Activated B cell treated with CpG ODN at 0.5 μM for 24 hours (primary cell): ENCODE measurements around the gene KRT17. TPM values are rescaled to one million over a fixed set of nuclear protein-coding genes. Genes with fewer than 3 reads are reported as not detected.

Source experiments
- ATAC-seq: fragments of 200-7000 bp; cut with Tn5 transposase; one replicate; pipeline ENCODE4 v1.10.0; 2021; ENCODE audit warnings: low read depth, mild to moderate bottlenecking, moderate library complexity
- CTCF ChIA-PET: fragments of 350-600 bp; sonication (Branson Sonifier 250); formaldehyde crosslinking; loops from one replicate; lab custom pipeline; 2021; ENCODE audit warnings: antibody characterized with exemption; lab: Charles Lee
- POLR2A ChIA-PET: fragments of 350-600 bp; sonication (Branson Sonifier 250); formaldehyde crosslinking; loops from one replicate; lab custom pipeline; 2021; ENCODE audit warnings: antibody characterized with exemption; lab: Charles Lee
- DNase-seq: peaks from one replicate; pipeline ENCODE4 v3.0.0; 2022
- H3K27ac Mint-ChIP-seq: one replicate; pipeline ENCODE4 v1.8.0; 2020; ENCODE audit warnings: mixed read lengths
- H3K27me3 Mint-ChIP-seq: one replicate; pipeline ENCODE4 v1.8.0; 2021; ENCODE audit warnings: mixed read lengths
- H3K36me3 Mint-ChIP-seq: one replicate; pipeline ENCODE4 v1.8.0; 2021; ENCODE audit warnings: low read depth, mixed read lengths
- H3K4me1 Mint-ChIP-seq: one replicate; pipeline ENCODE4 v1.8.0; 2021; ENCODE audit warnings: mixed read lengths
- H3K4me3 Mint-ChIP-seq: one replicate; pipeline ENCODE4 v1.8.0; 2020; ENCODE audit warnings: mild to moderate bottlenecking, mixed read lengths
- H3K9me3 Mint-ChIP-seq: one replicate; pipeline ENCODE4 v1.8.0; 2020; ENCODE audit warnings: mixed read lengths
- intact Hi-C: fragments of 100-400 bp; cut with micrococcal nuclease; formaldehyde crosslinking; loops from one replicate; pipeline ENCODE4 v1.15.1; 2024
- total RNA-seq: library from RNA; stranded (reverse); gene quantifications from 2 replicates; pipeline ENCODE4 v1.2.3, GENCODE V29; 2022
- TF ChIP-seq, protein P1 (sequence below): fragments of 200-600 bp; IDR thresholded peaks from one replicate; pipeline ENCODE4 v1.8.0; 2022; ENCODE audit warnings: antibody characterized with exemption, mild to moderate bottlenecking

The KRT17 gene
- total RNA-seq, 1 donor from 2014 or later, result not detected

DNA sequence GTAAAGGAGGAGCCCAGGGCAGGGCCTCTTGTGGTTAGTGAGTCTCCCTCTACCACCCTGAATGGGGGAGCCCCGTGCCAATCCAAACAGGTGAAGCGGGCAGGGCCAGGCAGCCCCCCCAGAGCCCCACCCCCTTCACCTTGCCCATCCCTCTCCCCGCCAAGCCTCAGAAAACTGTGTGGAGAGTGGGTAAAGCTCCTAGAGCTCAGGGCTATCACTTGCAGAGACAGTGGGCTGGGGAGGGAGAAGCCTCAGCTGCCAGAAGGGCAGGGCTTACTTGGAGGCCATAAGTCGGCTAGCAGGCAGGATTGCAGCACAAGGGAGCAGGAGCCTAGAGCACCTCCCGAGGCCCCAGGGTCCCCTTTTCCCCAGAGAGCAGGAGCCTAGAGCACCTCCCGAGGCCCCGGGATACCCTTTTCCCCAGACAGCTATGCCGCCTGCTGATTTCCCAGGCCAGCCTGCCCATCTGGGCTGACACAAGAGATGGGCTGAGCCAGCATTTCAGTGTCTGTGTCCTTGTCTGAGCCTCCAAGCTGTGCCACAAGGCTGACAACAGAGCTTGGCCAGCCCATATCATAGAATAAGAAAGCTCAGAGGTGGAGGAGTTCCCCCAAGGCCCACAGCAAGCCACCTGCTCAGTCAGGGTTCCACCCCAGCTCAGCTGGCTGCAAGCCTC lies 30.9 kb downstream of the KRT17 start:
- Mint-ChIP-seq H3K9me3 (no peaks in the 10 kb centered on the region), H3K27ac (no peak overlapping the region), H3K27me3 (peaks cover 16% of the 10 kb centered on the region), H3K36me3 (no peaks in the 10 kb centered on the region), H3K4me1 (no peaks in the 10 kb centered on the region), H3K4me3 (no peak overlapping the region)
- intact Hi-C loops, result no loop called here
- ChIA-PET CTCF (no interaction called here), POLR2A (no interaction called here)
- ATAC-seq (no peak), DNase-seq (no peak)
- TF ChIP-seq, protein P1, sequence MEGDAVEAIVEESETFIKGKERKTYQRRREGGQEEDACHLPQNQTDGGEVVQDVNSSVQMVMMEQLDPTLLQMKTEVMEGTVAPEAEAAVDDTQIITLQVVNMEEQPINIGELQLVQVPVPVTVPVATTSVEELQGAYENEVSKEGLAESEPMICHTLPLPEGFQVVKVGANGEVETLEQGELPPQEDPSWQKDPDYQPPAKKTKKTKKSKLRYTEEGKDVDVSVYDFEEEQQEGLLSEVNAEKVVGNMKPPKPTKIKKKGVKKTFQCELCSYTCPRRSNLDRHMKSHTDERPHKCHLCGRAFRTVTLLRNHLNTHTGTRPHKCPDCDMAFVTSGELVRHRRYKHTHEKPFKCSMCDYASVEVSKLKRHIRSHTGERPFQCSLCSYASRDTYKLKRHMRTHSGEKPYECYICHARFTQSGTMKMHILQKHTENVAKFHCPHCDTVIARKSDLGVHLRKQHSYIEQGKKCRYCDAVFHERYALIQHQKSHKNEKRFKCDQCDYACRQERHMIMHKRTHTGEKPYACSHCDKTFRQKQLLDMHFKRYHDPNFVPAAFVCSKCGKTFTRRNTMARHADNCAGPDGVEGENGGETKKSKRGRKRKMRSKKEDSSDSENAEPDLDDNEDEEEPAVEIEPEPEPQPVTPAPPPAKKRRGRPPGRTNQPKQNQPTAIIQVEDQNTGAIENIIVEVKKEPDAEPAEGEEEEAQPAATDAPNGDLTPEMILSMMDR, result no peak

DNA sequence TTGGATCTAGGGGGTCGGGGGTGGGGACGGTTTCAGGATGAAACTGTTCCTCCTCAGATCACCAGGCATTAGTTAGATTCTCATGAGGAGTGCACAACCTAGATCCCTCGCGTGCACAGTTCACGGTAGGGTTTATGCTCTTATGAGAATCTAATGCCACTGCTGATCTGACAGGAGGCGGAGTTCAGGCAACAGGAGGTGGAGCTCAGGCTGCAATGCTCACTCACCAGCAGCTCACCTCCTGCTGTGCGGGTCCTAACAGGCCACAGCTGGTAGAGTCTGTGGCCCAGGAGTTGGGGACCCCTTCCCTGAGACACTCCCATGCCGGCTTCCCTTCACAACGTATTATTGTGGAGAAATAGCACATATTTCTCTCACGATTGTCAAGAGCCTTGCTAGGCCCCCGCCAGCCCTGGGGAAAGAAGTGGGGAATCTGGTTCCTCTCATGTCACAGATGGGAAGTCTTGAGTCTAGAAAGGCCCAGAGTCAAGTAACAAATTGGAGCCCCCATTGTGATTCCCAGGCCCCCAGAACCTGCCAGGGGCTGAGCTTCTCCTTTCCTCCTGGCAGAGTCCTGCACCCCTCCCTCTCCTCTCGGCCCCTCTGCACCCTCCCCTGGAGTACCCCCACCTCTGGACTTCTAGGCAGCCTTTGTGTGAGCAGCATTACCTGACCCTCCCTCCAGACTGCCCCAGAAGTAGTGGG lies 31.6 kb downstream of the KRT17 start:
- Mint-ChIP-seq H3K27ac (no peak overlapping the region), H3K4me3 (no peak overlapping the region), H3K27me3 (peaks cover 16% of the 10 kb centered on the region), H3K9me3 (no peaks in the 10 kb centered on the region), H3K36me3 (no peaks in the 10 kb centered on the region), H3K4me1 (no peaks in the 10 kb centered on the region)
- TF ChIP-seq, protein P1, result no peak
- ATAC-seq (no peak), DNase-seq (no peak)
- ChIA-PET CTCF (no interaction called here), POLR2A (no interaction called here)
- intact Hi-C loops, result no loop called here

DNA sequence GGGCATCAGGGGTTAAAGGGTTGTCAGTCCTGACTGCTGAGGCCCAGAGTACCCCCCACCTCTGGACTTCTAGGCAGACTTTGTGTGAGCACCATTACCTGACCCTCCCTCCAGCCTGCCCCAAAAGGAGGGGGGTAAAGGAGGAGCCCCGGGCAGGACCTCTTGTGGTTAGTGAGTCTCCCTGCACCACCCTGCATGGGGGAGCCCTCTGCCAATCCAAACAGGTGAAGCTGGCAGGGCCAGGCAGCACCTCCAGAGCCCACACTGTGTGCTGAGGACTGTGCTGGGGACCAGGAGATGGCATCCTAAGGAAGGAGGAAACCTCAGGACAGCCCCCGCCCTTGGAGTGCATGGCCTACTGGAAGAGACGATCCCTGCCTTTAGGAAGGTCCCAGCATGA lies 35.1 kb downstream of the KRT17 start:
- POLR2A ChIA-PET, result no interaction called here

DNA sequence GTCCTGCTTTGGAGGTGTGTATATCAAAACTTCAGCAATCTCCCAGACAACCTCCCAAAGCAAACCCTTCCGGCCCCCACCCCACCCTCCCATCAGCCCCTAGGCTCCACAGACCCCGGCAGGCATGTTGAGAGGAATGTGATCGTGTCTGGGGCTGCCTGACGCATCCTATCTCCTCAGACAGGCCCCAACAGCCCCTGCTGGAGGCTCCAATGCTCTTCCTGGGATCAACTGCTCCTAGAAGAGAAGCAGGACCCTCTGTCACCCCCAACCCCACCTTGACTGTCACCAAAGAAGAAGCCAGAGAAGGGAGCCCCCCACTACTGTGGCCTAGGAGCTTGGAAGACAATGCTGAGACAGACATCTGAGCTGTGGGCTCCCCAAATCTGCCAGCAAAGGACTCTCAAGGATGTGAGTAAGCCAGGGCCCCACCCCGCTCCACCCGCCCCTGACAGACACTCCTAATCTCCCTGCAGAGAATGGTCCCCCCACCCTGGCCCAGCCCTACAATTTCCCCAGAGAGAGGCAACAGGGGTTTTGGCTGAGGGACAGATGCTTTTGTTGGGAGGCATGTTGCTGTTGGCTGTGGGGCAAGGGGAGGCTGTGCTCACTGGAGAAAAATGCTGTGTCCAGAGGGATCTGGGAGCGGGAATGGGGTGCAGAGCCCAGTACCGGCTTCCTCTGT lies 36.1 kb downstream of the KRT17 start:
- peaks cover 18% of the 10 kb centered on the region for H3K27me3 Mint-ChIP-seq
- ChIA-PET POLR2A (no interaction called here), CTCF (no interaction called here)

More for the DNA sequence above, 35.1 kb downstream of the KRT17 start:
- no peak overlapping the region for H3K4me3 Mint-ChIP-seq
- DNase-seq (no peak), ATAC-seq (no peak)
- H3K27ac Mint-ChIP-seq, result no peak overlapping the region
- no peaks in the 10 kb centered on the region for H3K4me1 Mint-ChIP-seq
- no peaks in the 10 kb centered on the region for H3K36me3 Mint-ChIP-seq
- TF ChIP-seq, protein P1, result no peak
- CTCF ChIA-PET, result no interaction called here
- intact Hi-C loops, result no loop called here
- peaks cover 17% of the 10 kb centered on the region for H3K27me3 Mint-ChIP-seq
- no peaks in the 10 kb centered on the region for H3K9me3 Mint-ChIP-seq

More for the DNA sequence above, 36.1 kb downstream of the KRT17 start:
- Mint-ChIP-seq H3K27ac (no peak overlapping the region), H3K9me3 (no peaks in the 10 kb centered on the region), H3K36me3 (no peaks in the 10 kb centered on the region), H3K4me3 (no peak overlapping the region), H3K4me1 (no peaks in the 10 kb centered on the region)
- TF ChIP-seq, protein P1, result no peak
- no peak for ATAC-seq
- intact Hi-C loops, result no loop called here
- no peak for DNase-seq
